HG02571 (cell line): ENCODE measurements around the gene ZNF385A.
"Not testable (repeated sequence)": the region's sequence is repeated elsewhere in the genome, so short reads cannot be mapped to it uniquely, and the experiment has no call there.

ENCODE experiments used
- ATAC-seq: cut with Tn5 transposase; IDR thresholded peaks from one replicate; pipeline ENCODE4 v1.9.1; 2021; ENCODE audit warnings: mild to moderate bottlenecking, moderate library complexity; ENCODE audit not compliant: unreplicated experiment

ZNF385A gene

DNA sequence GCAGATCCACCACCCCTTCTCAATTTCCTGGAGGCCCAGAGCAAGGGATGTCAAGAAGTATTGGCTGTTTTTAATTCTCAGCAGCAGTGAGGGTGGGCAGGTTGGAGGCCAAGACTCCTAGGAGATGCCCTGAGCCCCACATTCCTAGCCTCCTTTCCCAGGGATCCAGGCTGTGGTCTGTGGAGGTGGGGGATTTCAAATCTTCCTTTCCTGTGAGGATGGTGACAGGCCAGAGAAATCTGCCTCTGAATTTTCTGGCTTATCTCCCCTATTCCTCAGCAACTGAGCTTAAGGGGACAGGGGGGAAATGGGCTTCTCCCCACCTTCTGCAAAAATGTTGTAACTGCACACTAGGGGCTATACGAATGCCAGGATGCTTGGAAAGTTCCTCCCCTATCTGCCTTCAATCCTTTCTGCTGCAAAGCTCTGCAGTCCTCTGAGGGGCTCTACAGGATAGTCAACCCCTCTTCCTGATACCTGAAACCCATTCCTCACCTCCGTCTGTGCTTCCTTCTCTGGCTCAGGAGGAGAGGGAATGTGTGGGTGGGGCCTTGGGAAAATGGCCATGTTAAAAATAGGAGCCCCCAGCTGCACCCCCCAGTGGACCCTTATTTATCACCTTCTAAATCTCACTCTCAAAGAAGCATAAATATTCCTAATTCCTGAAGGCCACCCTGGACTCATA is 26.9 kb downstream of the ZNF385A start:
- no peak for ATAC-seq

DNA sequence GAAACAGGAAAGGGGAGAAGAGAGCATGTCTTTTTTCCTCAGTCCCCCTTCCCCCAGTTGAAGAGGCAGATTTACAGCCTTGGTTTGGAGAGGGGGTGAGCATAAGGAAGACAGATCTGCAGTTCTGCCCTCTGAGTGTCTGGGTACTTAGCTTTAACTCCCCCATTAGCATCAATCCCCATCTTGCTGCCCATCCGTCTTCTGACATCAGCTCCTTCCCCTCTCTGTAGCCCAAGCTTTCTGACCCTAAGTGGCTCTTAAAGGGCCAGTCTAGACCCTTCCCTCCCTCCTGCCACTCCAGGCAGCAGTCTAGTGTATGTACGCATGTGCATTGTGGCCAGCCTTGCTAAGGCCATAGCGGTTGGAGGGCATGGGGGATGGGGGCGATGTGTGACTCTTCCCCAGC is 27.6 kb downstream of the ZNF385A start:
- ATAC-seq: no peak

DNA sequence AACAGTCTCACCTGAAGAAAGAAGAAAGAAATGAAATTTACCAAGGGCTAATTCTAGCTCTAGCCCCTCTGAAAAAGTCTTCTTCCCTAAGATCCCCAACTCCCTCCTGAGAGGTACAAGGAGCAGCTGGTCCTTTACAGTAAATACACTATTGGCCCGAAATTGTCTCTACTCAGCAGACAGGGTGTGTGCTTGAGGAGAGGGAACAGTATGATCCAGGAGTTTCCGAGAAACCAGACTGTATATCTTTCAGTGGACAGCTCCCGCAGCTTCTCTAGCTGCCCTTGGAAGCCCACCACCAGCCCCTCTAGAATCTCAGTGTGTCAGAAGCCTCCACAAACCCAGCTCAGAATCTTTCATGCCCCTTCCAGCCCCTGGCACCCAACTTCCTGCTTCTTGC is 28.3 kb downstream of the ZNF385A start:
- no peak for ATAC-seq

DNA sequence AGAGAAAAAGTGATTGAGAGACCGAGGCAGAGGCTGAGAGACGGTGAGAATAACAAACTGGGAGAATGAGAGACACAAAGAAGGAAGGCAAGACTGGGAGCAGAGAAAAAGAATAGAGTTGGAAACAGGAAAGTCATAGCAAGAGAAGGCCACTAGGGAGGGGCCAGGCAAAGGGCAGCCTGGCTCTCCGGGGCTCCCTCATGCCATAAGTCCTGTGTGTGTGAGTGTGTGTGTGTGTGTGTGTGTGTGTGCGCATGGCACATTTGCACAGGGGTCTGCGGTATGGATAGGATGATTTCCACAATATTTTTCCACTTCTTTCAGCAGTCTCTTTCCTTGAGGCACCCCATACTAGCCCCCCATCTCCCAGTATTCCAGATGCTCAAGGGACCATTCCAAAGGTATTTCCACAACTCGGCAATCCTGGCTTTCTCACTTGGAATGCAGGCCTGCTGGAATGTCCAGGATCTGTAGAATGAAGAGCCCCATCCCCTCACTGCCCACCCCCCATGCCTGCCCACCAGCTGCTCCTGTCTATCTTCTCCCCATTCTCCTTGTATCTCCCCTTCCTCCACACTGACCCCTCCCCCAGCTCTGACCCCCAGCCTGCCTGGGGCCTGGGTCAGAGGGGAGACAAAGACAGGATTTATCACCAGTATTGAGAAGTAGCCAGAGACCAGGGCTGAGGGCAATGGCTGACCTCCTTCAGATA is 29.3 kb downstream of the ZNF385A start:
- ATAC-seq: no peak

DNA sequence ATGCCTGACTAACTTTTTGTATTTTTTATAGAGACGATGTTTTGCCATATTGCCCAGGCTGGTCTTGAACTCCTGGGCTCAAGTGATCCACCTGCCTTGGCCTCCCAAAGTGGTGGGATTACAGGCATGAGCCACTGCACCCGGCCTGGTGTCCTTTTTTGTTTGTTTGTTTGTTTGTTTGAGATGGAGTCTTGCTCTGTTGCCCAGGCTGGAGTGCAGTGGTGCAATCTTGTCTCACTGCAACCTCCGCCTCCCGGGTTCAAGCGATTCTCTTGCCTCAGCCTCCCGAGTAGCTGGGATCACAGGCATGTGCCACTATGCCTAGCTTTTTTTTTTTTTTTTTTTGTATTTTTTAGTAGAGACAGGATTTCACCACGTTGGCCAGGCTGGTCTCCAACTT is 30.3 kb downstream of the ZNF385A start:
- ATAC-seq: not testable (repeated sequence)

DNA sequence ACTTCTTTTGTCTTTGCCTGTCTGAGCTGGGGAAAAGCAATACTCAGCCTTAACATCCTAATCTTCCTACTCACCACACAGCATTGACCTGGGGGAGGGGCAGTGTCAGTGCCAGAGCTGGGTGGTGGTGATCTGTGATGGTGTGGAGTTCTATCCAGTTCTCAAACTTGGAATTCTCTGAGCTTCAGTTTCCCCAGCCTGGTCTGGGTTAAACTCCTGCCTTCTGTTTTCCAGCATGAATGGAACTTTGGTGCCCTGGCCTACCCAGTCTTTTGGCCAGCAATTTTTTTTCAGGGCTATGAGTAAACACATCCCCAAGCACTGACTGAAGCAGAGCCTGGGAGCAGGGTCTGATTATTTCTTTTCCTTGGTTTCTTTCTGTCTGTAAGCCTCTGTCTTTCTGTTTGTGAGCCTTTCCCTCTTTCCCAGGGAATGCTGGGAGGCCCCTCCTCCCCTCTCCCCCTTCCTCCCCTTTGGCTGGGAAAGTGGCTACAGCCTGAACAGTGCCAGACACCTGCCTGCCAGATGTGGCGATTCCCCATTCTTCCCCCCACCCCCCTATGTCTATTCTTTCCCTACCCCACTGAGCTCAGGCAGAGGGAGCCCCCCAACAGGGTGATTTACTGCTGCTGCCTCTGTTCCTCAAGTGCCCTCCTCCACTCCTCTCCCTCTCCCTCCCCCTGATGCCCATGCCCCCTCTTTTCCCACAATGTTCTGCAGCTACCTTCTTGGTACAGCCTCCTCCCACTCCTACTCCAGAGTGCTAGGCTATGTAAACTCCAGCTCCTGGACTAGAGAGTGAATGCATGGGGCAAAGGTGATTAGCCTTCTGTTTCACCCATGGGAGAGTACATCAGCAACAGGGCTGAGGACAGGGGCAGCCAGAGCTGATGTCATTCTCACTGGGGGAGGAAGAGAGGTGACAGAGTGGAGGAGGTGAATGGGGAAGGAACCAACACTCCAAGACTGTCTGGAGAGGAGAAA is 31.4 kb downstream of the ZNF385A start:
- no peak for ATAC-seq

DNA sequence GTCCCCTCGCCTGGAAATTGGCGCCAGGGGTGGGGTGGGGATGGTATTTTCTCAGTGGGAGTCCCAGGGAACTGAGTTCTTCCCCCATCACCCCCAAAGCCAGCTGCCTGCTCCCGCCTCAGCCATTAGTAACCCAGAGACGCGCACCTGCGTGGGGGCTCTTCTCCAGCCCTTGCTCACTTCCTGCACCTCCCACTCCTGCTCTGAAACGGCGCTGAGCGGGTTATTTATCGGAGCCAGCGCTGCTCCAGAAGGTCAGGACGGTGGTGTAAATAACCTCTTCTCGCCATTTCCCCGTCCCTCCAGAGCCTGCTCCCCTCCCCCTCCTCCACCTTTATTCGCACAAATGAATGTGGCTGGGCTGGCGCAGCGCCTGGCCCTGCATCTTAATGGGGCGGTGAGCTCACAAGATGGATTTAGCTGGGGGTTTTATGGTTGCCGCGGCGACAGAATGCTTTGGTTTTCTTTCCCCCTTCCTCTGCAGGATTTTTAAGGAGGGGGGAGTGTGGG is 32.5 kb downstream of the ZNF385A start:
- ATAC-seq: no peak

DNA sequence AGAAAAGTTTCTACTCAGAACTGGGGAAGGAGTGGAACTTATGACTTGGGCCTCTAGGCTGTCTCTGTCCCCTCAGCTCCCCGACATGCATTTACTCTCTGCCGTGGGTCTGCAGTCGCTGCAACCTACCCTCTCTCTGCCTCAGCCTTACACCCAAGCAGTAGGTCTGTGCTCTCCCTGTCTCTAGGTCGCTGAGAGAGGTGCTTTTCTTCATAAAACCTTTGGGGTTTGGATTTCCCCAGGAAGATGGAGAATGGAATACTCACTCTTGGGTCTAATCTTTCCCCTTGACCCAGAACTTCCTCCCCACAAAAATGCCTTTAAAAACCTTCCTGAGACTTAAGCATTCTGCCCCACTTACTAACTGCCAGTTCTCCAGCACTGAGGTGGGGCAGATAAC is 33.2 kb downstream of the ZNF385A start:
- ATAC-seq: no peak

DNA sequence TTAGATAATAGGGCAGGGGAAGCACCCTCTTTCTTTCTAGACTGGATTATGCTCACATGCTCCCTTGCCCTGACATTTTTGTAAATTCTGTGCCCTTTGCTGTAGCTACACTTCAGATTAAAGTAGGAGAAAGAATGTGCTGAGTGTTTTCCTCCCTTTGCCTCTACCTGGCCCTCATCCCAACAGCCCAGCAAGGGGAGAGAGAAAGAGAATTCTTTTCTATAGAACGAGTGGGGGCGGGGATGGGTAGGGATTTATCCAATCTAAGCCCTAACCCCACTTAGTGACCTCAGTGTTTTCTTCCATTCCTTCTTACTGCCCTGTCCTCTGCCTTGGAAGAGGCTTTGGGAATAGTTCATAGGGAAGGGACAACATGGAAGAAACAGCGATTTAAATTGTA is 33.8 kb downstream of the ZNF385A start:
- ATAC-seq: no peak

DNA sequence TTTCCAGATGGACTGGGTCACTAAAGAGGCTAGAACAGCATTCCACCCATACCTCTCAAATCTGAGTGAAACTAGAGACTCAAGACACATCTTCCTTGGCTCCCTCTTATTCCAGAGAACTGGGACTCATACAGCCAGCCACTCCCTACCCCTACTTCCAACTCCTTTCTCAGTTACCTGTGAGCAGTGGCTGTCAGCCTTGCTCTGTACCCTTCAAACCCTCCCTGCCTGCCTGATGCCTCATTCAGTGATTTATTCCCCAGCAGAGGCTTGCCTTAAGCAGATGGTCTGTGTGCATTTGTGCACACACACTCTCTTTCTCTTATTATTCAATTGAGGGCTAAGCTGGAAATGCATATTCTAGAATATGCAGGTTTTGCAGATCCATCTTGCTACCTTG is 34.9 kb downstream of the ZNF385A start:
- no peak for ATAC-seq

DNA sequence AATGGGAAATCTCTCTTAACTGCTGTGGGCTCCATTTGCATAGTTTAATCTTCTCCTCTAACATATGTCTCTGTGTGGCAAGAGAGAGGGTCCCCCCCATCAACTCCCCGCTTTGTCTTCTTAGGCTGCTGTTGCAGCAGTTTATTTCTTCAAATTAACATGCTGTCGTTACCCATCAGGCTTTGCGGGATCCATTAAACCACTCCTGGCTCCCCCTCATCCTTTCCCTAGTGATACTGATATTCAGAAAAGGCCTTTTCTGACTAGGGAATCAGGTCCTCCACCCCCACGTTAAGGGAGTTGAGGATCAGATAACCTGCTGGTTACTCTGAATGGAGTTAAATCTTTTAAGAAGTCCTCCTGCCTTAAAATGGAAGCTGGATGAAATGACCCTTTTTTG is 35.5 kb downstream of the ZNF385A start:
- ATAC-seq: no peak

DNA sequence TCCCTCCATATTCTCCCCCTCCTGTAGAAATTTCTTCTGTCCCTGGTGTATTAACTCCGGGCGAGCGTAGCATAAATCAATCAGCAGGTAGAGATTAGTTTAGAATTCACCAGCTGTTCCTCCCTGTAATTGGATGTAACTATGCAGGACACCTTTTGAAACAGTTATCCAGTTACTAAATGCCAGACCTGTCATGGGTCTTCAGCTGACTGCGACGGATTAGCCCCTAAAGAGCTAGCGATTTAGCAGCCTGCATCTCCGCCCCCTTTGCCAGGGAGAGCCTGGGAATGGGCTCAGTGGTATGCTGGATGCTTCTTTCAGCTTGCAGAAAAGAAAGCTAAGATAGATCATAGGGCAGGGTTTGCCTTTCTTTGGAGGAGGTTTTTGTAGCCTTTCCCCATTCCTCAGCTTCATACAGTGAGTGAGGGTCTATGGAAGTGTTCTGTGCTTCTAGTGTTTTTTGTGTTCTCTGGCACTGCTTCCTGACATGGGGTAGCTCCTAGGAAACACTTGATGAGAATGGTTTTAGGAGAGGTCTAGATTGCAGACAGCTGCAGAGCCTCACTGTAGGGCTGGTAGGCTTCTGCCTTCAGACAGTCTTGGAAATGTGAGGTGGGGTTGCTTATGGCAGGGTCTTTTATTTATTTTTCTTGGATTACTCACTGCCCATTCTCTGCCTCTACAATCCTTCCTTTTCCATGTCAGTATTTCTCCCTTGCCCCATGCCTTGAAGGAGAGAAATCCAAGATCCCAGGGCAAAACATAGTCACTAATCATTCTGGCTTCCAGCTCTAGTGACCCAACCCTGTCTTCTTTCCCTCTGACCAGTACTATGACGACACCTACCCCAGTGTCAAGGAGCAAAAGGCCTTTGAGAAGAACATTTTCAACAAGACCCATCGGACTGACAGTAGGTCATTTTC is 42.9 kb downstream of the ZNF385A start:
- no peak for ATAC-seq

DNA sequence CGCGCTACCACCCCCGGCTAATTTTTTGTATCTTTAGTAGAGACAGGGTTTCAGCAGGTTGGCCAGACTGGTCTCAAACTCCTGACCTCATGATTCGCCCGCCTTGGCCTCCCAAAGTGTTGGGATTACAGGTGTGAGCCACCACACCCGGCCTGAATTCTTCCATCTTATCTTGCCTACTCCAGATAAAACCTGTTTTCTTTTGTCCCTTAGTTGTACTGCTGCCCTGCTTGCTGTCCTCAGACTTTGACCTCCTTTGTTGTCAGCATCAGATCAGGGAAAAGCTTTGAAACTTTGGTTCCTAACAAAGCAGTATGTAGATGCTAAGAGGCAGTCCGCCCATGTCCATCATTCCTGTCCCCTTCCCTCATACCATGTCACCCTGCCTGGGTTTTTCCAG is 43.7 kb downstream of the ZNF385A start:
- no peak for ATAC-seq

DNA sequence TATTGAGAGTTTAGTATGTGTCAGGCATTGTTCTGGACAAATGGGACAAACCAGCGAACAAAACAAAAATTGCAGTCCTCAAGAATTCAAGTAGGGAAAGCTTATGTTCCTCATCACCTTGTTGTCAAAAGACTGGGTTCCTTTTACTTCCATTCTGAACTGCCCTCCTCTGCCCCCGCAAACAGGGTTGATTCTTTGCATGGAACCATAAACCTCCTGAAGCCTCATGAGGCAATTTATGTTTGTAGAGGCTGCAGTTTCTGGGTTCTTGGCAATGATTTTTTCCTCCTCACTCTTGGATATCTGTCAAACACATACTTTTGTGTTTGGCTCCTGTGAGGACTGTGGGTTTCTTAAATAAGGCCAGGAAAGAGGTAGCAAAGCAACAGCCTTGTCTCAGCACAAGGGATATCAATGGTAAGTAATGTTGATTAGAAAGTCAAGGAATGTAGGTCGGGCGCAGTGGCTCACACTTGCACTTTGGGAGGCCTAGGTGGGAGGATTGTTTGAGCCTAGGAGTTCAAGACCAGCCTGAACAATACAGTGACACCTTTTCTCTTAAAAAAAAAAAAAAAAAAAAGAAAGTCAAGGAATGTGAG is 45.7 kb downstream of the ZNF385A start:
- no peak for ATAC-seq

DNA sequence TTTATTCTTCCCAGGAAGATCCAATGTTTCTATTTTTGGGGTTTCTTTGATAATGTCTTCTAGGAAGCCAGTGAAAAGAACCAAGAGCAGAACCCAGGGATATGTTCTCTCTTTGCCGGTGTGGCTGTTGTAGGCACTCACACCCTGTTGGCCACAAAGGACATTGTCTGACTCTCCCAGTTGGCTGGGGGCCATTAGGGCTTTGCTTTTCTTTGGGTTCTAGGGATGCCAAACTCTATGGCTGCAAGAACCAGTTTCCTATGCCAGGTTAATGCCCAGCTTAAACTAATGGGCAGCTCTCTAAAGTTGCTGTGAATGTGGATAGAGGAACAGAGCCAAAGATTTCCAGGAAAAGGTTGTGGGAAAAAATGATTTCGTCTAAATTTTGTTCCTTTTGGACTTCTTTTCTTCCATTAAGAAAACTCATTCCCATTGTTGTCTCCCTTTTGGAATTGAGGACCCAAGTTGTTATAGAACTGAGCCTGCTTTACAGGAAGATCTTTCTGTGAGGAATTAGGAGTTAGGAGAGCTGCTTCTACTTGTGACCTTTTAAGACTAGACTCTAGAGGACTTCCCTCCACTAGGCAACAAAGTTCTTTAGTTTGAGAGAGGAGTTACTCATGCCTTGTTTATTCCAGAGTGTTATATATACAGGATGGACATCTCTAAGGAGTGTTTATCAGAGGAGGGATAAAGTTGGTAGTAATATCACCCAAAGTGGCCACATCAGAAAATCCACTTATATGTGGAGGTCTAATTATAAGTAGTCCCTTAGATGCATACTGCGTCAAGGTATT is 46.5 kb downstream of the ZNF385A start:
- no peak for ATAC-seq

DNA sequence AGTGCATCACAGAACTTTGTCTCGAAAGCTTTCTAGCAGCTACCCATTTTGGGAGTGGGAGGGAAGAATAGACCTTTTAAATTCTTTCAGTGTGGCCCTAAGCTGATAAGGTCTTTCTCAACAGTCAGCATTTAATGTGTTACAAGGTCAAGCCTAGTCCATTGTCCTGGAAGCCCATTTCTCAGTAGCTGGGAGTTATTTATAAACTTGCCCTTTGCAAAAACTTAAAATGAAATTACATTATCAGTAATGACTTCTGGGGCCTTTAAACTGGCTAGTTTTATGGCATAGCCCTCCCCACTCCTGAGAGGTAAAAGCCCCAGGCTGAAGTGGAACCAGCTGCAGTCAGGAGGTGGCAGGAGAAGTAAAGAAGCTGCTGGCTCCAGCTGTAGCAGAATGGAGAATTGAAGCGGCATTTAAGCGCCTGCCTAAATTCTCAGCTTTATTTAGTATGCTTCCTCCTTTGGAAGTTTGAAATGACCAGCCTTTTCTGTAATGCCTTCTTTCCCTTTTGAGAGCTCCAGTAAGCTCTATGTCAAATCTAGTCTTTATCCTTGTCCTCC is 47.2 kb downstream of the ZNF385A start:
- ATAC-seq: no peak

DNA sequence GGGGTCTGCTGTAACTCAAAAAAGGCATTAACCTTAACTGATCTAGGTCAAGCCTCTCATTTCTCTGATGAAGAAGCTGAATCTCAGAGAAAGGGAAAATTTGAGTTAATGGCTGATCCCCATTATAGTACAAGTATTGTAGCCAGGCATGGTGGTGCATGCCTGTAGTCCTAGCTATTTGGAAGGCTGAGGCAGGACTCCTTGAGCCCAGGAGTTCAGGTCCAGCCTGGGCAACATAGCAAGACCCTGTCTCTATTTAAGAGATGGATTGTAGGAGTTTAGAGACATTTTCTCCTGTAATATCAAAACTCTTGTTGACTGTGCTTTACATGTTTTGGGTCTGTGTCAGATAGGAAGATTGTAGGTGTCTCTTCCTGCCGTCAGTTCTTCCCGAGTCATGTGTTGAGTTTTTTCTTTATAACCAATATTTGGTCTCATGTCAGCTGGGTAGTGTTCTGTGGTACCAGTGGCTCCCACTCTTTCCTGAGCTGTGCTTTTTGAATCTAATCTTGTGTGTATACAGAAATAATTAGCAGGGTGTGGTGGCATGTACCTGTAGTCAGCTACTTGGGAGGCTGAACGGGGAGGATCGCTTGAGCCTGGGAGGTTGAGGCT is 51.0 kb downstream of the ZNF385A start:
- no peak for ATAC-seq

DNA sequence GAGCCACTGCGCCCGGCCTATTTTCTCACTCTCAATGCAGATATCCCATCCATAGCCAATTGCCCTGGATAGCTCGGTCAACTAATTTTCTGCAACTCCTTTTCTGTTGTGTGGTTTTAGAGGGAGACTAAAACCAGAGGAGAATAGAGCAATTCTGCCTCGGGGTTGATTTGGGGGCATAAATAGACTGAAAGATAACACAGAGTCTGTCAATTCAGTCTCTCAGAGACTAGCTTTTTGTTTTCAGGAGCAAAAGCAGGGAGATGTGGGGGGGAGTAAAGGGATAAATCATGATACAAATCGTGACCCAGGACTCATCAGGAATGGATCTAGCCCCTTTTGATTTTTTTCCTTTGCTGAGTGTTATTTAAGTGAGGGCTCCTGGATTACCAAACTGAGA is 53.1 kb downstream of the ZNF385A start:
- ATAC-seq: no peak
